Kidney capillary endothelial cell (primary cell): Measurements from ENCODE around the gene CCDC97.

ENCODE experiments used
- DNase-seq: peaks from one replicate; pipeline ENCODE4 v3.0.0-alpha.2; 2018; ENCODE audit warnings: low spot score

Gene CCDC97

DNA sequence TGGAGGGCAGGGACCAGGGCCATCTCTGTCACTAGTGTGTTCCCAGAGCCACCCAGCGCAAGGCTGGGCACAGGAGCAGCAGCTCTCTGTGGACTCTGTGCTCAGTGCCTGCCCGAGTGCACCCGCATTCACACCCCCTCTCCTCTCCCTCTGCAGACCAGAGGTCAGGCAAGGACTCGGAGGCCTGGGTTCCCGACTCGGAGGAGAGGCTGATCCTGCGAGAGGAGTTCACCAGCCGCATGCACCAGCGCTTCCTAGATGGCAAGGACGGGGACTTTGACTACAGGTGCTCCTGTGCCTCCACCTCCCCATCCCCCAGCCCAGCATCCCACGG lies 10.2 kb downstream of the CCDC97 start:
- DNase-seq: no peak

DNA sequence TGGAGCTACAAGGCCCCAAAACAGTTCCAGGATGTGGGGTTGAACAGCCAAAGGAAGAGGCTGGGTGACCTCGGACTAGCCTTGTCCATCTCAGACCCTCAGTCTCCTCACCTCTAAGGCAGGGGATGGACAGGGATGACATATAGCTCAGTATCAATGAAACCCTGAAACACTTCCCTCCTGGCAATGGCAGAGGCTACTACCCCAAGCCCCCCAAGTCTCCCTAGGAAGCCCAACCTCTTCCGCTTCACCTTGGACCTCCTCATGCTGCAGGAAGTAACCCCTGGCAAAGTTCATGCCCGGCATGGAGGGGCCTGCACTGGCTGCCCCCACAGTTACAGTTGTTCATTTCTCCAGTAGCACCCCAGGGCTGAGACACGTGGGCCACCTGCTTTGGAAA lies 10.6 kb downstream of the CCDC97 start:
- DNase-seq: no peak

DNA sequence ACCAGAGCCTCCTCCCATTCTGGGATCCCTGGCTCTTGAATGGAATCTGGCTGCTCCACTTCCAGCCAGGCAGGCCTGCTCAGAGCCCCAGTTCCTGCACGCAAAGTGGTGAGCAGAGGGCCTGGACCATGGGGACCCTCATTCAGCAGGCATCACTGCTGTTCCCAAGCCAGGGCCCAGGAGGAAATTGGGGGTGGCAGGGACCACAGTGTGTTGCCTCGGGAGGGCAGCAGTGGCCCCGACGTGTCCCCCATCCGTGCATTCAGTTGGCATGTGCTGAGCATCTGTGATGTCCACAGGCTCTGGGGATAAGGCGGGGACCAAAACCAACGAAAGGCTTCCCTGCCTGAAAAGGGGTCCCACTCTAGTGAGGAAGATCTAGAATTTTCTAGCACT lies 11.2 kb downstream of the CCDC97 start:
- DNase-seq: no peak

DNA sequence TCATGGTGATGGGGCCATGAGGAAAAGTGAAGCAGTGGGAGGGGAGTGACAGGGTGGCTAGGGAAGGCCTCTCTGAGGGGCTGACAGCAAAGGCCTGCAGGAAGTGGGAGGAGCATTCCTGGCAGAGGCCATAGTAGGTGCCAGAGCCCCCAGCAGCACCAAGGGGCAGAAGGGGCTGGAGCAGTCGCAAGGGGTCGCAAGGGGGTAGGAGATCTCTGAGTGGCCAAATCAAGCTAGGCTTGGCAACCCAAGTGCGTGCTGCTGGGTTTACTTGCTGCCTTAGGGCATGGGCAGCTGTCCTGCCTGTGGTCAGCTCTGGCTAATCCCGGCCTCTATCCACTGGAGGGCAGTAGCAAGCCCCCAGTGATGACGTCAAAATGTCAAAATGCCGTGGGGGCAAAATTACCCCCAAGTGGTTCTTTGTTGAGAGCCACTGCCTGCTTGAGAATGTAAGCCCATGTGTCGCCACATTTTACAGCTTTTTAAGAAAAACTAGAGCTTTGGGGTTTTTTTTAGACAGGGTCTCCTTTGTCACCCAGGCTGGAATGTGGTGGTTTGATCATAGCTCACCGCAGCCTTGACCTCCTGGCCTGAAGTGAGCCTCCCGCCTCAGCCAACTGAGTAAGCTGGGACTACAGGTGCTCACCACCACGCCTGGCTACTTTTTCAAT lies 11.8 kb downstream of the CCDC97 start:
- DNase-seq: peak; percentile 64

DNA sequence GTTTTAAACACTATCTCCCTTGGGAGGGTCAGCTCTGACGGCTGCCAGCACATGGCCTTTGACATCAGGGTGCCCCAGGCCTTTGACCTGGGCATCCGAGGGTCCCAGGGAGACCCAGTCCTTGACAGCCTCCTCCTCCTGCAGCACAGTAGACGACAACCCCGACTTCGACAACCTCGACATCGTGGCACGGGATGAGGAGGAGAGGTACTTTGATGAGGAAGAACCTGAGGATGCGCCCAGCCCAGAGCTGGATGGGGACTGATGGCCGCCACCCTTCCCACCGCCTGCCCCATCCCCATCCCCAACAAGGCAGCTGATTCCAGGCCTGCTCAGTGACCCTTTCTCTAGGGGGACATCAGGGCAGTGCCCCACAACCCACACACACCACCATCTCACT lies 12.5 kb downstream of the CCDC97 start:
- no peak for DNase-seq

DNA sequence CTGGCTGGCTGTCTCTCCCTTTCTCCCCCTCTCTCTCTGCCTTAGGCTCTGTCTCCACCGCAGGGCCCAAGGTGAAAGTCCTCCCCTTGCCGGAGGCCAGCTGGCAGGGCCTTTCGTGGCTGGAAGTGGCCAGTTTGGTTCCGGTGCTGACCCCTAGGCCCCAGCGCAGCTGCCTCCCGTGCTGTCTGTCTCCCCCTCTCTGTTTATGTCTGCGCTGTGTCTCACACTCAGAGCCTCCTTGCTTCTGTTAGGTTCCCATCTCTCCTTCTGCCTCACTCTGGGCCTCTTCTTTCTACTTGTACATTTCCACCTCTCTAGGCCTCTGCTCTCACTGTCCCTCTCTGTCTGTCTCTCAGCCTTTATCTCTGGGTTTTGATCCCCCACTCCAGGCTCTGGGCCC lies 13.1 kb downstream of the CCDC97 start:
- no peak for DNase-seq

DNA sequence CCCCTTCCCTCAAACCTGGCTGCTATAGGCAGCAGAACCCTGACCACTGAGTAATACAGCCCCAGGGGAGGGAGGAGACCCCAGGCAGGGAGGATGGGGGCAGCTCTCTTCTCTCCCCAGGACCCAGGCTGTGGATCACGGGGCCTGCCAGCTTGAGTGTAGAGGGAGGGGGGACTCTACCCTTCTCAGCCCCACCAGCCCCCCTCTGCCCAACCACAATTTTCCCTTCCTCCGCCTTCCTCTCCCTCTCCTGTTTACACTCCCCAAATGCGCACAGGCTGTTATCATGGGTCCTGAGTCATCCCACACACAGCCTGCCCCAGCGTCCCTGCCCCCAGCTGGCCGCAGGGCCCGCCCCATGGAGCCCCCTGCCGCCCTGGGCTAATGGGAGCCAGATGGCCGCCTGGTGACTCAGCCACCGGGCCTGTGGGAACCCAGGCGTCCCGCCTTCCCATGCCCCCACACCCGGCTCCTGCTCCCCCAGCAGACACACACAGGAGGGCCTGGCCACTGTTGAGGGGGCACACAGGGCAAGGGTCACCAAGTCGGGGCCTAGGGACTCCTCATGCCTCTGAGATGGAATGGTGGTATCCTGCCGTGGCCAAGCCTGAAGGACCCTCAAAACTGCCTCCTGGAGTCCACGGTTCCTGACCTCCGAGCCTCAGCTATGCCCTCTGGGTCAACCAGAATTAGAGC lies 13.6 kb downstream of the CCDC97 start:
- DNase-seq: peak; percentile 57

DNA sequence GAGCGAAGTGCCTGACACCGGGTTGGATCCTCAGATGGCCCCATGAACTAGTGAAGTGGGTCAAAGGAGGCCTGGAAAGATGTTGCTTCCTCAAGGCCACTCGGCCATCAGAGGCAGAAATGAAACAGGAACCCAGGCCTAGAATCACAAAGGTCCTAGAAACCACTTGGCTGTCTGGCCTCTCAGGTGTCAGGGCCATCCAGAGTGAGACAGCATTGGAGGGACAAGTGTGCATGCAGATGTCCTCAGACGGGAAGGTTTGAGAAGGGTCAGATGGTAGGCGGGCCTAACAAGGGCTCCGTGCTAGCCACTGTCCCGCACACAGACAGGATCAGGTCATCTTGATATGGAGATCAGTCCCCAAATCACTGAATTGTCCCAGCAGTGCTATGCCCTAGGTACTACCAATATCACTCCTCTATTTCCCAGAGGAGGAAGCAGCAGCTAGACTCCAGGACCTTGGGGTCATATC lies 14.3 kb downstream of the CCDC97 start:
- no peak for DNase-seq

DNA sequence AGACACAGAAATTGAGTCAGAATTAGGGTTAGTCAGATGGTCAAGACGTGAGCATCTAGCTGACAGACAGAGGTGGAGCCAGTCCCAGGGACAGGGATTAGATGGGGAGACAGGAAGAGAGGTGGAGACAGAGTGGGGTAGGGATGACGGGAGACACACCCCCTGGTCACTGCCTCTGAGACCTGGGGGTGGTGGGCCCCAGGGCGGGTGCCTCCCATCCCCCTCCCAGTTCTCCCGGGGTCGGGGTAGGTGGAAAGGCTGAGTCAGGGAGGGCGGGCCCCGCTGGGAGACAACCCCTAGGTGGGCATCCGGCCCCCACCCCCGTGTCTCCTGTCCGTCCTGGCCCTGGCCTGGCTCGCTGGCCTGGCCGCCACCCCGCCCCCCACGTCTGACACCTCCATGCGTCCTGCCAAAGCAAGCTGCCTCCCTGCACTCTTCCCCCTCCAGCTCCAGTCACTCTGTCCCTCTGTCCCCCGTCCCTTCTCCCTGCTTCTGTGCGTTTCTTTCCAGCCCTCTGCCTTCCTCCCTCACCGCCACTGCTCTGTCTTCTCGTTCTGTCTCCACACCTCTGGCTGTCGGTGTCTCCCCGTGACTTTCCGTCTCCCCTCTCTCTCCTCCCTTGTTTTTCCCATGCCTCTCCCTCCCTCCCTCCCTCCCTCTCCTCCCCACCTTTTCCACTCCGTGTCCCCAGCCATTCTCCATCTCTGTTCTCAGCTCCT lies 15.1 kb downstream of the CCDC97 start:
- DNase-seq: peak; percentile 91

DNA sequence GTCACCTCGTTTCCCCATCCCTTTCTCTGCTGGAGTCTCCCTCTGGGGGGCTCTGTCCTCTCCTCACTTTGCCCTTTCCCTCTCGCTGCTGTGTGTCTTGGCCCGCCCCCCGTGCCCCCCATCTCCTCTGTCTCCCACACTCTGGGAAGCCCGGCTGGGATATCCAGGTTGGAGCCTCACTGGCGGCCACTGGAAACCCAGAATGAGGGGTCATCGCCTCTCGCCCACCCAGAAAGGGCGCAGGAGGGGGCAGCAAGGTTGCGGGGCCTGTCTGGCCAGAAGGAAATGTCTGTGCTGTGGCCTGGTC lies 15.6 kb downstream of the CCDC97 start:
- no peak for DNase-seq

DNA sequence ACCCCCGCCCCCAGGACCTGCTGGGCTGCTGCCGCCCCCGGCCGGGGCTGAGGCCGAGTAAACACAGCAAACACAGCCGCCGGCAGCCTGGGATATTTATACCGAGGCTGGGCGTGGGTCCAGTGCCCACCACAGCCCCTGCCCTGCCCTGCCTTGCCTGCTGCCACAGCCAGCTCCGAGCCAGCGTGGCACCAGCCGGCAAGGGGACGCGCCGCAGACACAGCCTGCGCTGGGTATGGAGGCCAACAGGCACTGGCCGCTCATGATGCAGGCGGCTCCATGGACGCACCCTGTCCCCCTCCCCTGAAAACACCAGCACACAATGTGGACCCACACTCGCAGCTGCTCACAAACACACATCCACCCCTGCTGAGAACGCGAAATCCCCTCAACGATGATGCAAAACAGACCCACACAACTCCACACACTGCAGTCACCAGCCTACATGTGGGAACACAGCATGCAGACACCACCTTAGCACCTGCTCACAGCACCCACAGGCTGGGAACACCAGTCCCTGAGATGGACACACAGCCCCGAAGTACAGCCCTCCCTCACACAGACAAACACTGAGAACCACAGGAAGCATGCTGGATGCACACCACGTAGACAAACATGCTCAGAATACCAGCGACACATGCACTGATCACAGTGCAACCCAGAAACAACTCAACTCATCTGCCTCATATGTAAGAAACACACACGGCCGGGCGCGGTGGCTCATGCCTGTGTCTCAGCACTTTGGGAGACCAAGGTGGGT lies 16.2 kb downstream of the CCDC97 start:
- no peak for DNase-seq

DNA sequence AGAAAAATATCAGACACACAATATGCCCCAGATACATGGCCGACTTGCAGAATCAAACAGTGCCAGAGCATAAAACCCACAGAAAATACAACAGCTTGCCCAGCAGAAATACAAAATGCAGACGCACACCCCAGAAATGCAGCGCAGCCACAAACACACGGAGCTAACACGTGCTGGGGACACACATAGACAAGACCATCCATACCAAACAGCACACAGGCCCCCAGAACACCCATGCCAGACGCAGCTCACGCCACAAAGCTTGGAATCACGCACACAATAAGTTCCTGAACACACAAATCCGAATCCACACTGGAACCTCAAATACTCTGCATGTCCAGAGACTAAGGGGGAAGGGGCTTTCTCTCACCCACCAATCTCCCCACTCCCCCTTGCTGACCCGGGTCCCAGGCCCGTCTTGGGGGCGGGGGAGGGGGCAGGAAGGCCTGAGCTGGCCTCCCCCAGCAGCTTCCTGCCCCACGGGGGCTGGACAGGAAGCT lies 17.2 kb downstream of the CCDC97 start:
- DNase-seq: no peak

DNA sequence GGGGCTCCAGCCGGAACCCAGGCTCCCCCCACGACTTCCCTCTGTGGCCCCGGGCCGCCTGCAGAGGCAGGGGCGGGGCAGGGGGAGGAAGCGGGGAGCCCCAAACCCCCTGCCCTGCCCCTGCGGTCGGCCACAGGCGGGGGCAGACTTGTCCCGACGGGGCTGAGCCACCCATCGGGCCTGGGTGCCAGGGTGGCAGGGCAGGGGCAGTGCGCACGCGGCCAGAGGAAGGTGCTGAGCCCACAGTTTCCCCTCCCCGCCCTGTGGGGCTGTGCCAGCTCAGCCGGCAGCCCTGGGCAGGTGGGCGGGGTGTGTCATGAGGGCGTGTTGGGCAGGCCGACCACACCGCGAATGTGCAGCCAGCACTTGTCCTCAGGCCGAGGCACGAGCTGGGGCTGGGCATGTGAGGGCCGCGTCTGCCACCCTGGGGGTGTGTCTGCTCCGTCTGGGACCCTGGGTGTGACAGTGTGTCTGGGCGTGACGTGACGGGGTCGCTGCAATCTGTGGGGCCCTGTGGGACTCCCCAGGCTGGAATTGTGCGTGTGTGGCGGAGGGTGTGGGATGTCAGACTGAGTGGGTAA lies 17.7 kb downstream of the CCDC97 start:
- DNase-seq: peak; percentile 90

DNA sequence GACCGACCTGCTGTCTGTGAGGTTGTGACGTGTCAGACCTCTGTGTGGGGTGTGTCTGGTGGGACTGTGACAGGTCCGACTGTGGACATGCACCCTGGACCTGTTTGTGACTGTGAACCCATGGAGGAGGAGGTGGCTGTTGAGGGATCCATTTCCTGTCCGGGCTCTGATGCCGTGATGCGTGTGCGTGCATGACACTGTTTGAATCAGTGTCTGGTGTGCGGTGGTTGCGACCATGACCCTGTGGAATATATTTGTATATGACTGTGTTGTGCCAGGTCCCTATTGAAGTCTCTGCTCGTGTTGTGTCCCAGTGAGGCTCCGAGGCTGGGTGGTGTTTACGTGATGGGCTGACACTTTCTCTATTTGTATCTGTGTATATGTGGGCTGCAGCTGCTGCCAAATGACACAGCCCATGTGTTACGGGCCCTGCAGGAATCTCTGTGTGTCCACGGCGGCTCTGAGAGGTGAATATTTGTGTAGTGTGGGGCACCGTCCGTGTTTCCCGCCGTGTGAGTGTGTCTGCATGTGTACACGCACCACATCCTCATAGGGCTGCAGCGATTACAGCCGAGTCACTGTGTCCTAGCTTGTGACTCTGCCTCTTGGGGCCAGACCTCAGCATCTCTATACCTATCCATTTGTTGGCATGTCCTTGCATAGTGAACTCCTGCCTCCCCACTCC lies 18.3 kb downstream of the CCDC97 start:
- peak; percentile 67 for DNase-seq

DNA sequence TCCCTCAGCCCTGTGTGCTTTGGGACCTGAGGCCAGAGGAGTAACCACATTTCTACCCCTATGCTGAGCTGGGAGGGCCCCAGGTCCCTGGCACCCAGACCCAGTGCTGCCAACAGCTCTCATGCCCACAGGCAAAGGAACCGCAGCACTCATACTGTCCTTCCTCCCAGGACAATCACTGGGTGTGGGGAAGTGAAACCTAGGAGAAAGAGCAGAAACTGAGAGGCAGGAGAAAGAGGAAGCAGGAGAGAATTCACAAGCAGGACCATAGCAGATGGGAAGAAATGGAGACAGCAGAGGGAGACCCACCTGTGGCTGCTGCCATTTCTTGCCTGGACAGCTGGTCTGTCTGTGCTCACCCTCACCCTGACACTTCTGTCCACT lies 18.9 kb downstream of the CCDC97 start:
- DNase-seq: no peak

DNA sequence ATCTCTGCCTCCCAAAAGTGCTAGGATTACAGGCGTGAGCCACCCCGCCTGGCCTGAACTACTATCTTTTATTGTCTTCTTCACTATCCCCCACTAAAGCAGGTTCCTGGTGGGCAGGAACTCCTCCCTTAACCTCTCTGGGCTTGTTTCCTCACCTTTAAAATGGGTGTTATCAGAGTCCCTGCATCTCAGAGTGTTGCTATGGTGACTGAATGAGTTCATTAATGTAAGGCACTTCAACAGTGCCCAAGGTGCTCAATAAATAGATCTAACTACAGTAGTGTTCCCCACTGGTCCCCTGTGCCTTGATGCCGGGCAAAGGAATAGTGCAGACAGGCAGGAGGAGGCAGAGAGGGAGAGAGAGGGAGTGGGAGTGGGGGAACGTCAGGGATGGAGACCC lies 20.5 kb downstream of the CCDC97 start:
- DNase-seq: no peak

DNA sequence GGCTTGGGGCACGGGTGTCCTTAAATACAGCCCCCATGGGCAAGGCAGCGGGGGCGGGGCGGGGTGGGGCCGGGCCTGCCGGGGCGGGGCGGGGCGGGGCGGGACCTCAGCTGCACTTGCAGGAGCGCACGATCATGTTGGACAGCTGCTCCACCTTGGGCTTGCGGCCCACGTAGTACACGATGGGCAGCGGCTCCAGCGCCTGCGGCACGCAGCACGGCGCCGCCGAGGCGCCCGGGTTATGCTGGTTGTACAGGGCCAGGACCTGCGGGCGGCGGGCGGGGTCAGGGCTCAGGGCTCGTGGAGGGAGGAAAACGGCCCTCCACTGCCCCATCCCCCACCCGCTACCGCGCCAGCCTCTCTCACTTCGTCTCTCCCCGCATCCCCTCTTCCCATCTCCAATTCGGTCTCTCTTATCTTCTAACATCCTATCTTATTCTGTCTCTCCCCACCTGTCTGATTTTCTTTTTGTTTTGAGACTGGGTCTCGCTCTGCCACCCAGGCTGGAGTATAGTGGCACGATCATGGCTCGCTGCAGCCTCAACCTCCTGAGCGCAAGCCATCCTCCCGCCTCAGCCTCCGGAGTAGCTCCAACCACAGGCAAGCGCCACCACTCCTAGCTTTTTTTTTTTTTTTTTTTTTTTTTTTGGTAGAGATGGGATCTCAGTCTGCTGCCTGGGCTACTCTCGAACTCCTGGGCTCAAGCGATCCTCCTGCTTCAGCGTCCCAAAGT lies 21.1 kb downstream of the CCDC97 start:
- no peak for DNase-seq

DNA sequence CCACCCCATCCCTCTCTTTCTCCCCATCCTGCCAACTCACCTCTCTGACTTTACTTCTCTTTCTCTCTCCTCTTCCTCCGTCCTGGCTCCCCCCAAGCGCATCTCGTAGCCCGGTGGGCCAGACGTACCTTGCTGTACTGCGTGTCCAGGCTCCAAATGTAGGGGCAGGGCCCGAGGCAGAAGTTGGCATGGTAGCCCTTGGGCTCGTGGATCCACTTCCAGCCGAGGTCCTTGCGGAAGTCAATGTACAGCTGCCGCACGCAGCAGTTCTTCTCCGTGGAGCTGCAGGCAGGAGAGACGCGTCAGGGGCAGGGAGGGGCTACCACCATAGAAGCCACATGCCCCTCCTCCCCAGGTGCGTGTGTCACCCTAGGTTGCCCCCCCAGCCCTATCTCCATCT lies 22.0 kb downstream of the CCDC97 start:
- no peak for DNase-seq

DNA sequence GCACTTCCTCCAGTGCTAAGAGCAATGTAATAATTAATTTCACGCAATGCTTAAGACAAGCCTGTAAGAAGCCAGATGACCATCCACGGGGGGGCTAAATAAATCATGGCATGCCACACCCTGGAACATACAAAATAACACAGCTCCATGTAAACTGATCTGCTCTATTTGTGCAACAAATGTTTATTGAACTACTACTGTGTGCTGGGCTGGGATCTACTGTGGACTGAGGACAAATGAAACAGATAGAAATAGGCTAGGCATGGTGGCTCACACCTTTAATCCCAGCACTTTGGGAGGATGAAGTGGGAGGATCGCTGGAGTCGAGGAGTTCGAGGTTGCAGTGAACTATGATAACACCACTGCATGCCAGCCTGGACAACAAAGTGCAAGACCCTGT lies 22.5 kb downstream of the CCDC97 start:
- DNase-seq: no peak

DNA sequence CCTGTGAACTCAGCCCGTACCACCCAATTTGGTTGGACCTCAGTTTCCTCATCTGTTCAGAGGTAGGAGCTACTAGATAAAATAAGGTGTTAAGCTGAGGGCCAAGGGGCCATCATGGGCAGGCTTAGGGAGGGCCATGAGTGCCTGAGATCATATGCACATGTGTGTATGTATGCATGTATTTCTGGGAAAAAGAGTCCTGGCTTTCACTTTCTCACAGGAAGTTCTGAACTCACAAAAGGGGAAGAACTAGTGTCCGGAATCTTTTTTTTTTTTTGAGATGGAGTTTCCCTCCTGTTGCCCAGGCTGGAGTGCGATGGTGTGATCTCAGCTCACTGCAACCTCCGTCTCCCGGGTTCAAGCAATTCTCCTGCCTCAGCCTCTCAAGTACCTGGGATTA lies 24.8 kb downstream of the CCDC97 start:
- DNase-seq: no peak

DNA sequence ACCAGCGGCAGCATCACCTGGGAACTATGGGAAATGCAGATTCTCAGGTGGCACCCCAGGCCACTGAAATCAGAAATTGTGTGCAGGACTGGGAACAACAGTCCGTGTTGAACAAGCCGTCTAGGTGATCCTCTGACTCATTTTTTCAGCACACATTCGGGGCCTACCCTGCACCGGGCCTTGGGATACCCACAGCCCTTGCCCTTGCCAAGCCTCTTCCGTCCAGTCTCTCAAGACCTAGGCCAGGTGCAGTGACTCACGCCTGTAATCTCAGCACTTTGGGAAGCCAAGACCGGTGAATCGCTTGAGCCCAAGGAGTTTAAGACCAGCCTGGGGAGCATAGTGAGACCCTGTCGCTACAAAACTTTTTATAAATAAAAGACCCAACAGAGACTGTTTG lies 25.5 kb downstream of the CCDC97 start:
- DNase-seq: no peak
